GM21576 (cell line): ENCODE measurements around the gene H1-8.
"Not testable (repeated sequence)": the region's sequence is repeated elsewhere in the genome, so short reads cannot be mapped to it uniquely, and the experiment has no call there.

ENCODE experiments used
- ATAC-seq: cut with Tn5 transposase; IDR thresholded peaks from one replicate; pipeline ENCODE4 v1.9.1; 2021; ENCODE audit warnings: mild to moderate bottlenecking, moderate library complexity; ENCODE audit not compliant: unreplicated experiment

Gene H1-8, protein sequence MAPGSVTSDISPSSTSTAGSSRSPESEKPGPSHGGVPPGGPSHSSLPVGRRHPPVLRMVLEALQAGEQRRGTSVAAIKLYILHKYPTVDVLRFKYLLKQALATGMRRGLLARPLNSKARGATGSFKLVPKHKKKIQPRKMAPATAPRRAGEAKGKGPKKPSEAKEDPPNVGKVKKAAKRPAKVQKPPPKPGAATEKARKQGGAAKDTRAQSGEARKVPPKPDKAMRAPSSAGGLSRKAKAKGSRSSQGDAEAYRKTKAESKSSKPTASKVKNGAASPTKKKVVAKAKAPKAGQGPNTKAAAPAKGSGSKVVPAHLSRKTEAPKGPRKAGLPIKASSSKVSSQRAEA

DNA sequence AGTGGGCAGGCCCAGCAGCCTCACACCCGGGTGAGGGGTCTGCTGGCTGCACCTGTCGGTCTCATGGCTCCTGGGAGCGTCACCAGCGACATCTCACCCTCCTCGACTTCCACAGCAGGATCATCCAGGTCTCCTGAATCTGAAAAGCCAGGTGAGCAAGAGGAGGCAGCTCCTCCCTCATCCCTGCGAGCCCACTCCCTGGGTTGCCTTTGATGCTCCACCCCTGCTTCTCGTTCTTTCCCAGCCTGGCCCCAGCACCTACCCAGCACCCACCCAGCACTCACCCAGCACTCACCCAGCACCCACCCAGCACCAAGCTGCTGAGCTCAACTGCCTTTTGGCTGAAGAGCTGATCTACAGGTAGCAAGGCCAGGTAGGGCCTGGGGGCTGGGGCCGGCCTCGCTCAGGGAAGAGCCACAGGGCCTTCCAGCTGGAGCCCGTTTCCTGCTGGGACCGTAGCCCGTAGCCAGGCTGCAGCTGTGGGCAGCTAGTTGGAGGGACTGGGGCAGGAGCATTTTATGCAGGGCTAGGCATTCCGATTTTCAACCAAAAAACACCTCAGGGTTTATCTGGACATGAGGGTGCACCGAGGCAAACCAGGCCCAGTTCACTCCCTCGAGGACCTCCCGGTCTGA lies at the start of gene H1-8:
H1-8 (plus strand) TSS at position 20 of the 635 bp plus-strand sequence; CDS start at position 64, 44 bp downstream.
- no peak for ATAC-seq

GRCh38 chr3:129493206-129493605 lies 49.8 kb upstream of the H1-8 start:
- ATAC-seq: no peak

DNA sequence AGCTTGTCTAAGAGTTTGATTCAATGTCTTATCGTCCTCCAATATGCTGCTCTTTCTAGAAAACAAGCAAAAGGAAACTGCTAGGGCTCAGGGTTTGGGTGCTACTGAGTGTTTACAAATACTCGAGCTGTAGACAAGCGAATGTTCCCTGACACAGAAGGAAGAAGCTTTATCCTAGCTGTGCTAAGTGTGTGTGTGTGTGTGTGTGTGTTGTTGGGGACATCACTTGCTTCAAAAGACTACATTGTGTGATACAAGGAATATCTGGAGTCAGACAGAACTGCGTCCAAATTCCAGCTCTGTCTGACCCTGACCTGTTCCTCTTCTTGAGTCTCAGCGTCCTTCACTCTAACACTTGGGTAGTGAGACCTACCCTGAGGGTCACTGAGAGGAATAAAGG lies 48.5 kb upstream of the H1-8 start:
- not testable (repeated sequence) for ATAC-seq

- not testable (repeated sequence) for ATAC-seq
These were observed 47.9 kb upstream of the H1-8 start for GRCh38 chr3:129495006-129495639.

- not testable (repeated sequence) for ATAC-seq
These were observed 45.1 kb upstream of the H1-8 start for GRCh38 chr3:129497876-129498275.

GRCh38 chr3:129498603-129499488 lies 44.1 kb upstream of the H1-8 start:
- ATAC-seq: not testable (repeated sequence)

DNA sequence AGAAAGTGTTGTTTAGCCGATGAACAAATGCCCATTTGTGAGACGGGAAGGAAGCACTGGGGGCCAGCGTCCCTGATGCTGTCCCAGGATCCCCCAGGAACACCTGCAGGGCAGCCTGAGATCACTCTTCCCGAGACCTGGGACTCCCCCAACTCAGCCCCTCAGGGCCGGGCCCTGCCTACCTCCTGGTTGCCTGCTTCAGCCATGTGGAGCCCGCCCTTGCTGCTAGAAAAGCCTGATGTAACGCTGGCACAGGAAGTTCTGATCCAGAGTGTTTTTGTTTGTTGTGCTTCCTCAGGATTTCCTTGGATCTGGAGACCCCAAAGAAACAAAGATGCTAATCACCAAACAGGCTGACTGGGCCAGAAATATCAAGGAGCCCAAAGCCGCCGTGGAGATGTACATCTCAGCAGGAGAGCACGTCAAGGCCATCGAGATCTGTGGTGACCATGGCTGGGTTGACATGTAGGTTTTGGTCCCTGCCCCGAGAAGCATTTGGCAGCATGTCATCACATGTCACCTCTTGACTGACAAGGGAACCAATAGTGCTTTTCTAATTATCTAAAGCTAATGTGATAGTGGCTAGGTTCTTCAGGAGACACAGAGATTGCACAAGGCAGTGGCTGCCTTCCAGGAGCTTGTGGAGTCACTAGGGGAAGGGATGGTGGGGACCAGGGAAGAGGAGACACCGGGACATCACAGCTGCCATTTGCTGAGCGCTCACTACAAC lies 43.2 kb upstream of the H1-8 start:
- not testable (repeated sequence) for ATAC-seq

DNA sequence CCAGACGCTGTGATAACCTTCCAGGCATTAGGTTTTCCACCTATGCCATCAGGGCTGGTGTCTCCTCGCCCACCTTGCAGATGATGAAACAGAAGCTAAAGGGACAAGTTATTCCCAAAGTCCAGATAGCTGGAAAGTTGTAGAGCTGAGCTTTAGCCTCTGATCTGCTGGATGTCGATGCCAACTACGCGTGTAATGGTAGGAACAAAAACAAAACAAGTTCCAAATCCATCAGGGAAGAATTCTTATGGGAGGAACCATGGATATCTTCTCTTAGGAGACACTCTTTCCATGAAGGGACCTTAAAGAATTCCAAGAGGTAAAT lies 42.7 kb upstream of the H1-8 start:
- no peak for ATAC-seq

DNA sequence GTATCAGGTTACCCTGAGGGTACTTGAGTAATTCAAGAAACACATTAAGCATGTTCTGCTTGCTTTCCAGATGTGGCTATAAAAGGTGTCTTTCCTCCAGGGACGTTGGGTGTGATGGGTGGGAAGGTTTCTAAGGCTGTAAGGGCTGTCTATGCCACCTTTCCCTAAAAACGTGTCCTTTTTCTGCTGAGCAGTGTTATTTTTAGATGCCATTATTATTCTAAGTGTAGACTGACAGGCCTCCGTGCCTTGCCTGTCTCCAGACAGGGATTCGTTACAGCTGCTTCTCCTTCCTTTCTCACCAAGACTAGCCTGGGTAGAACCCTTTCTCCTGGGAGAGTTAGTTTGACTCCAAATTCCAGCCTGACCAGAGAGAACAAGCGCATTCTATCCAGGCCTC lies 41.3 kb upstream of the H1-8 start:
- ATAC-seq: no peak

DNA sequence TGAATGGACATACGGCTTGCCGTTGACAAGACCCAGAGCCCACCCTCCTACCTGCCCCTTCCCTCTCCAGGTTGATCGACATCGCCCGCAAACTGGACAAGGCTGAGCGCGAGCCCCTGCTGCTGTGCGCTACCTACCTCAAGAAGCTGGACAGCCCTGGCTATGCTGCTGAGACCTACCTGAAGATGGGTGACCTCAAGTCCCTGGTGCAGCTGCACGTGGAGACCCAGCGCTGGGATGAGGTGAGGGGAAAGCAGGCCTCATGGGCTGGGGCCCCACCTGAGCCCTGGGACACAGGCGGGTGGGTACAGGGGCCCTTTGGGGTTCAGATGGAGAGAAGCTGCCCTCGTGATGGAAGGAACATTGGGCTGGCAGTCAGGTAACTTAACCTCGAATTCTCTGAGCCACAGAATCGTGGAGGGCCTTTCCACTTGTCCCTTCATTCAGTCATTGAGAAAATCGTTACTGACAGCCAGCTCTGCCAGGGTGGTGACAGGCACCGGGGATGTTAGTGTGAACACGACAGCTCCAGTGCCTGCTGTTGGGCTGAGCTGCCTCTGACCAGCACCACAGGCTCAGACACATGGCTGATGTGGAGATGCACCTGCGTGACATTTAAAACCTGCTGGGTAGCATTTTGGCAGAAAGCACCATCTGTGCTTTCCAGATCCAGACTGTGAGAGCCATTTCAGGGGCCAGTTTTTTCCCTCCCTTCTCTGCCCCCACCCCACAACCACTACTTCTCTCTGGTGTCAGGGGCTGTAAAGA lies 40.1 kb upstream of the H1-8 start:
- no peak for ATAC-seq

GRCh38 chr3:129503471-129504291 lies 39.3 kb upstream of the H1-8 start:
- no peak for ATAC-seq

GRCh38 chr3:129504471-129505100 lies 38.4 kb upstream of the H1-8 start:
- ATAC-seq: no peak

DNA sequence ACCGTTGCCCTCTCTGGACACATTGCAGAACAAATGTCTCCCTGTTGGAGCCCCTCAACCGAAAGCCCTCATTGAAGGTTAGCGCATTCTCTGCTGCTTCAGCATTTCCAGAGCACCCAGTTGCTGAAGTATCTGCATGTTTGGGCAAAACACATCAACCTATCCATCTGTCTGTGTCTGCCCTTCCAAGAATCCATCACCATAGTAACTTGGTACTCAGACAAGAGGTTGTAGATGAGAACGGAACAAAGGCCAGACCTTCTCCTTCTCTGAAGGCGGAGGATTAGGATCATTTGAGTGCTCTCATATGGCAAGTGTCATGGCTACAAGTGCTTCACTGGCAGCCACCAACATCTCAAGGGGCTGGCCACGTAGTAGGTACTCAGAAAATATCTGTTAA lies 37.6 kb upstream of the H1-8 start:
- no peak for ATAC-seq

DNA sequence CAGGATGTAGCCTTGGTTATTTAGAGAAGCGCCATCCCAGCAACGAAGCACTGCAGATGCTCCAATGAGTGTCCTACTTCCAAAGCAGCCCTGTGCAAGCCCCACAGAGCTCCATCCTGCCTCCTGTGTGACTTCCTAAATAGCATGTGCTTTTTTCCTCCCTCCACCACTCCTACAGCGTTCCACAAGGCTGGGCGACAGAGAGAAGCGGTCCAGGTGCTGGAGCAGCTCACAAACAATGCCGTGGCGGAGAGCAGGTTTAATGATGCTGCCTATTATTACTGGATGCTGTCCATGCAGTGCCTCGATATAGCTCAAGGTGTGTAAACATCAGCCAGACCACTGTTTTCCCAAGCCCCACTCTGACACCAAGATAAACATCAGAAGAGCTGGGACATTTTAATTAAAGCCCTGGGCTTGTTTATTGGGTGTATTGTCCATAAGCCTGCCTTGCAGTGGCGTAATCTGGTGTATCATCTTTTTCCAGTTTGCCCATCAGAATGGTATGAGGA lies 36.7 kb upstream of the H1-8 start:
- ATAC-seq: no peak

DNA sequence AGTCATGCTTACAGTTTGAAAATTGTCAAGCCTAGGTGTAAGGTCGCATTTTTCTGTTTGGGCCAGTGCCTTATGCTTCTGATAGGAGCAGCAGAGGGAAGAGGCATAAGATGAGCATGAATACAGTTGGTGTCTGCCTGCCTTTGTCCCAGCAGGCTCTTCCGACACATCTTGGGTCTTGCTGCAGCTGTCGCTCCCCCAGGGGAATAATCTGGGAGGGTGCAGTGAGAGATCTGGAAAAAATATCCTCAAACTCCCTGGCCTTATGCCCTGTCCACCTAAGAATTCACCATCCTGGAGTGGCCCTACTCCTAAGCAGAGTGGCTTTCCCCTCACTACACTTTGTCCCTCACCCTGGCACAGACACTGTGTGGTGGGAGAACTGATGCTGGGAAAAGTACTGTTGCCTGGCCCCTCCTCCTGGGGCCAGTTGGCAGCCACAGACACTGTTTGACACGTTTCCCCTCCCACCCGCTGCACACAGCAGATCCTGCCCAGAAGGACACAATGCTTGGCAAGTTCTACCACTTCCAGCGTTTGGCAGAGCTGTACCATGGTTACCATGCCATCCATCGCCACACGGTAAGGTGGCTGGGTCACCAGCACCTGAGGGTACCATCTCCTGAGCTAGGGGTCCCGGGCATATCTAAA lies 35.7 kb upstream of the H1-8 start:
- ATAC-seq: no peak

DNA sequence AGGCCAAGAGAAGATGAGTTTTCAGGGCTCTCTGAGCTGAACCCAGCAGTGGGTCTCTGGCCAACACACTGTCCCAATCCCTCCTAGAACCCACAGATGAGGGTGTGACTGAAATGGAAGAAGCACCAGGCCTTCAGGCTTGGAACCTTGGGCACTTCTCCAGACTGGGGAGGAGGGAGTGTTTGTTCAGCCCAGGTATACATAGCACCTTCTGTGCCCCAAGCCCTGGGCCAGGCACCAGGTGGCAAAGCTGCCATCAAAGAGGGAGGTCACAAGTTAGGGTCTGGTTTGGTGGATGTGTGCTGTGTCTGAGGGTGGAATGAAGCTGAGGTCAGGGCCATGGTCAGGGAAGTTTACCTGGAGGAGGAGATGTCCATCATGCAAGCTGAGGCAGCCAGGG lies 30.4 kb upstream of the H1-8 start:
- ATAC-seq: no peak

DNA sequence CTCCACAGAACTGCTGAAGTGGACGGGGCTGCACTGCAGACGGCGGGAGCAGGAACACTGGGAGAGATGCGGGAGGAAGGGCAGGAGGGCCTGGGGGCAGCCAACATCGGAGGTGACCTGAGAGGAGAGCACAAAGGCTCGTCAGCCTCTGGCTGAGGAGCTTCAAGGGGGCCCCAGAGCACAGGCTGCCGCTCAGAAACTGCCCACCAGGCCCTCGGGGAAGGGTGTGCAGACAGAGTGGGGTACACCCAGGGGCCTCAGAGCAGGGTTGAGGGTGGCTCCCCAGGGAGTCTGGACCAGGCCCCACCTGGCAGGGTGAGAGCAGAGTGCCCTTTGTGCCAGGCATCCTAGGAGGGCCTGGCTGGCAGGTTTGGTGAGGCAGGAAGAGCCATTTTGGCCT lies 29.3 kb upstream of the H1-8 start:
- ATAC-seq: no peak

DNA sequence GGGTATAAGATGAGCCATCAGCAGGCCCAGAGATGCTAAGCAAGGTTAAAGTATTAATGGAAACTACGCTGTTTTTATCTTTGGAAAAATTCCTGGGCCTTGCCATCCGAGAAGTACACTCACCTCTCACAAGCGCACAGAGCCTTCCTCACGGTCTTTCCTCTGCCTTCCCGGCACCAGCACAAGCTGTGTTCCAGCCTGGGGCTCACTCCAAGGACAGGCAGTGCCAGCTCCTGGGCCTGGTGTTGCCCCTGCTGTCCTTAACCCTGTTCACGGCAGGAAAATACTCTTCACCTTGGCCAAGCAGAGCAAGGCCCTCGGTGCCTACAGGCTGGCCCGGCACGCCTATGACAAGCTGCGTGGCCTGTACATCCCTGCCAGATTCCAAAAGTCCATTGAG lies 28.9 kb upstream of the H1-8 start:
- no peak for ATAC-seq
